WERI-Rb-1 (cell line): ENCODE data around the gene IPMK.

Experiments used
- DNase-seq: peaks from one replicate; pipeline ENCODE4 v3.0.0-alpha.2; 2020
- H3K27ac ChIP-seq: fragments of 250-450 bp; sonication (Bioruptor Pico); 2 replicates; pipeline ENCODE4 v1.5.1; 2020; ENCODE audit warnings: mild to moderate bottlenecking, moderate library complexity
- H3K27me3 ChIP-seq: fragments of 250-450 bp; sonication (Bioruptor Pico); 2 replicates; pipeline ENCODE4 v1.5.1; 2021; ENCODE audit warnings: mild to moderate bottlenecking, low read depth, moderate library complexity; ENCODE audit not compliant: insufficient read depth, severe bottlenecking
- H3K36me3 ChIP-seq: fragments of 250-450 bp; sonication (Bioruptor Pico); 2 replicates; pipeline ENCODE4 v1.5.1; 2020; ENCODE audit warnings: mild to moderate bottlenecking, moderate library complexity
- H3K4me3 ChIP-seq: 2 replicates; pipeline ENCODE4 v1.5.1; 2011; ENCODE audit warnings: low read depth, mild to moderate bottlenecking, control low read depth, low read length
- H3K9me3 ChIP-seq: fragments of 250-450 bp; sonication (Bioruptor Pico); 2 replicates; pipeline ENCODE4 v1.5.1; 2021; ENCODE audit warnings: mild to moderate bottlenecking, moderate library complexity; ENCODE audit not compliant: severe bottlenecking
- CTCF ChIP-seq: IDR thresholded peaks from 2 replicates; pipeline ENCODE4 v1.5.1; 2011; ENCODE audit warnings: low read depth, mild to moderate bottlenecking, control low read depth, inconsistent platforms, low read length

IPMK gene

DNA sequence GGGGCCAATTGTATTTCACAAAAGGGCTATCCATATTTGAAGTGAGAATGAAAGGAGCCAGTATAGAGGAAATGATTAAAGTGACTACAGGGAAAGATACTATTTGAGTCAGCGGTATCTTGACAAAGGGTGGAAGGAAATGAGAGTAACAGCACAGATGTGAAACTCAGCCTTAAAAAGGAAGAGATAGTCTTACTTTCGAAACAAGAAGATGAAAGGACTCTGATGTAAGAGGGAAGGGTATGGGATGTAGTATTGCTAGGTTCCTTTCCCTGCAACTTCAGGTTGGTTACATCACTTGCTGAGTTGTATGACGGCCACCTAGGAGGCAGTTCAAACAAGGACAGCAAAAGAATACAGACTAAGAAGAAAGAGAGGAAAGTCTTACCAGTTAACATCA is 14.9 kb upstream of the IPMK start:
- Histone ChIP-seq H3K27me3 (no peaks in the 10 kb centered on the region), H3K4me3 (no peak overlapping the region), H3K27ac (no peak overlapping the region), H3K36me3 (peaks cover 13% of the 10 kb centered on the region), H3K9me3 (no peaks in the 10 kb centered on the region)
- TF ChIP-seq CTCF: no peak
- no peak for DNase-seq

GRCh38 chr10:58281092-58281752 is 13.5 kb upstream of the IPMK start:
- no peak for TF ChIP-seq CTCF
- H3K27ac ChIP-seq: no peak overlapping the region
- DNase-seq: no peak
- H3K9me3 ChIP-seq: no peaks in the 10 kb centered on the region
- H3K27me3 ChIP-seq: no peaks in the 10 kb centered on the region
- no peak overlapping the region for H3K4me3 ChIP-seq
- H3K36me3 ChIP-seq: peaks cover 13% of the 10 kb centered on the region

DNA sequence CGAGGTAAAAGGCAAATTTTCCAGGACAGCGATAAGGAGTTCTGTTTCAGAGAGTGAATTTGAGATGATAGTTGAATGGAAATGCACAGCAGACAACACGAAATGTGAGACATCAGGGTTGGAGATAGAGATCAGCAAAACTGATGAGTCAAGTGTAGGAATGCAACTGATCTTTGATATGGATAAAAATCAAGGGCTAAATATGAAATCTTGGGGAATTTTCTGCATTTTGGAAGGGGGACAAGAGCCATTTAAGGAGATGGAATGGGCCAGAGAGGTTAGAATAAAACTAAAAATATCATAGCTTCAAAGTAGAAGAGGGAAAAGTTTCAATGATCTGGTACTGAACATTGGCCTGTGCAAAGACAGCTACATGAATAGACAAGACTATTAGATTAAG is 12.8 kb upstream of the IPMK start:
- Histone ChIP-seq H3K4me3 (no peak overlapping the region), H3K27ac (no peak overlapping the region), H3K9me3 (no peaks in the 10 kb centered on the region), H3K27me3 (no peaks in the 10 kb centered on the region), H3K36me3 (peaks cover 13% of the 10 kb centered on the region)
- TF ChIP-seq CTCF: no peak
- DNase-seq: no peak

- H3K27ac ChIP-seq: no peak overlapping the region
- H3K9me3 ChIP-seq: no peaks in the 10 kb centered on the region
- no peak for TF ChIP-seq CTCF
- no peaks in the 10 kb centered on the region for H3K27me3 ChIP-seq
- DNase-seq: no peak
- H3K36me3 ChIP-seq: peaks cover 13% of the 10 kb centered on the region
- no peak overlapping the region for H3K4me3 ChIP-seq
Observed at GRCh38 chr10:58278962-58279307, 11.2 kb upstream of the IPMK start.

- TF ChIP-seq CTCF: no peak
- peaks cover 13% of the 10 kb centered on the region for H3K36me3 ChIP-seq
- no peak overlapping the region for H3K27ac ChIP-seq
- no peaks in the 10 kb centered on the region for H3K9me3 ChIP-seq
- H3K4me3 ChIP-seq: no peak overlapping the region
- no peak for DNase-seq
- H3K27me3 ChIP-seq: no peaks in the 10 kb centered on the region
Observed at GRCh38 chr10:58278274-58278961, 10.7 kb upstream of the IPMK start.

DNA sequence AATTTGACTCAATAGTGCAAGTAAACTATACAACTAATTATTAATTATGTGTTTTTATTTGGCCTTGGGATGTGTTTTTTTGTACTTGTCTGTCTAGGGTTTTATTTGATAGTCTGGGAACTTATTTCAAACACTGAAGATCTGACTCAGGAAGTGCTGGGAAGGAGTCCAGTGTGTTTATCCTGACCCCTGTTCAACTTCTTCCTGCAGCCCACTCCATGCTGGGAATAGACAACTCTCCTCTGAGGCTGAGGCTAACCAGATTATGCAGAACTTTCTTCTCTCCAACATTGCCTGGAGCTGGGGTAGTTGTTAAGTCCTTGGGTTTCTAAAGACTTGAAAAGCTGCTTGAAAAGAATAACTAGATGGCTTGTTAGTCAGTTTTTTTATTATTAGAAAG is 8.2 kb upstream of the IPMK start:
- no peak overlapping the region for H3K27ac ChIP-seq
- DNase-seq: no peak
- no peaks in the 10 kb centered on the region for H3K9me3 ChIP-seq

More for the DNA sequence above, 8.2 kb upstream of the IPMK start:
- Histone ChIP-seq H3K36me3 (peaks cover 13% of the 10 kb centered on the region), H3K4me3 (no peak overlapping the region), H3K27me3 (no peaks in the 10 kb centered on the region)
- no peak for TF ChIP-seq CTCF
